ENCODE data around the gene ZNF124. TPM values are rescaled to one million over a fixed set of nuclear protein-coding genes. Genes with fewer than 3 reads are reported as not detected.

The ZNF124 gene
- polyA plus RNA-seq, 1 of the 3 experiments (the other 2 are of a cell fraction): 2.7 TPM

DNA sequence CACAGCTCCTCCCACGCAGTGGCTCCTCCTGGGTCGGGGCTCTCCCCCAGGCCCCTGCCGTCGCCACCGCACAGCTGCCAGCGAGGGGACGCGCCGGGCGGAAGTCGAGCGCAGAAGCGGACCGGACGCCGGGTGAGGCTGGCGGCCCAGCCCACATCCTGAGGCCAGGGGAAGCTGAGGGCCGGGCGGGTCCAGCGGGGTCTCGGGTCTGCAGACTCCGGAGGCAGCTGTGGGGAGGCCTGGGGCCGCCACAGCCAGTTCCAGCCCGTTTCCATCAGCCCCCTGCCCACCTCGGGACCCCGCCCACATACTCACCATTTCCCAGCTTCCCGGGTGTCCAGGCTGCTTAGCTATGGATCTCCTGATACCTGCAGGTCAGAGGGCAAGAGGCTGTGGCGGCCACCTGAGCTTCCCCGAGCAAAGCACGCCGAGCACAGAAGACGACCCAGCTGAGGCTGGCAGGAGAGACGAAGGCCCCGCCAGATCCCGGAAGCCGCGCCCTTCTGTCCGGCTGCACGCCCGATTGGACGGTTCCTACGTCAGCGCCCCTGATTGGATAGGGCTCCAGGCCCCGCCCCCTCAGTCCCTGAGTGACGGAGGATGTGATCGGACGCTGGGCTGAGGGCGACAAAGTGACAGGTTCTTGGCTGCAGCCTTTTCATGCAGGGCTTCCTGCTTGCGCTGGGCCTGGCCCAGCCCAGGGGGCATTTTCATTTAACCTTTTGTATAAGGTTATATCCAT is 38.7 kb upstream of the ZNF124 start (continued):
- TF ChIP-seq, protein P1, sequence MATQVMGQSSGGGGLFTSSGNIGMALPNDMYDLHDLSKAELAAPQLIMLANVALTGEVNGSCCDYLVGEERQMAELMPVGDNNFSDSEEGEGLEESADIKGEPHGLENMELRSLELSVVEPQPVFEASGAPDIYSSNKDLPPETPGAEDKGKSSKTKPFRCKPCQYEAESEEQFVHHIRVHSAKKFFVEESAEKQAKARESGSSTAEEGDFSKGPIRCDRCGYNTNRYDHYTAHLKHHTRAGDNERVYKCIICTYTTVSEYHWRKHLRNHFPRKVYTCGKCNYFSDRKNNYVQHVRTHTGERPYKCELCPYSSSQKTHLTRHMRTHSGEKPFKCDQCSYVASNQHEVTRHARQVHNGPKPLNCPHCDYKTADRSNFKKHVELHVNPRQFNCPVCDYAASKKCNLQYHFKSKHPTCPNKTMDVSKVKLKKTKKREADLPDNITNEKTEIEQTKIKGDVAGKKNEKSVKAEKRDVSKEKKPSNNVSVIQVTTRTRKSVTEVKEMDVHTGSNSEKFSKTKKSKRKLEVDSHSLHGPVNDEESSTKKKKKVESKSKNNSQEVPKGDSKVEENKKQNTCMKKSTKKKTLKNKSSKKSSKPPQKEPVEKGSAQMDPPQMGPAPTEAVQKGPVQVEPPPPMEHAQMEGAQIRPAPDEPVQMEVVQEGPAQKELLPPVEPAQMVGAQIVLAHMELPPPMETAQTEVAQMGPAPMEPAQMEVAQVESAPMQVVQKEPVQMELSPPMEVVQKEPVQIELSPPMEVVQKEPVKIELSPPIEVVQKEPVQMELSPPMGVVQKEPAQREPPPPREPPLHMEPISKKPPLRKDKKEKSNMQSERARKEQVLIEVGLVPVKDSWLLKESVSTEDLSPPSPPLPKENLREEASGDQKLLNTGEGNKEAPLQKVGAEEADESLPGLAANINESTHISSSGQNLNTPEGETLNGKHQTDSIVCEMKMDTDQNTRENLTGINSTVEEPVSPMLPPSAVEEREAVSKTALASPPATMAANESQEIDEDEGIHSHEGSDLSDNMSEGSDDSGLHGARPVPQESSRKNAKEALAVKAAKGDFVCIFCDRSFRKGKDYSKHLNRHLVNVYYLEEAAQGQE (IDR thresholded peaks at IDR 0.05; ENCODE audit: low read depth, low read length): no peak
- TF ChIP-seq RAD21 (IDR thresholded peaks at IDR 0.05; ENCODE audit: low read length) (no peak), EP300 (IDR thresholded peaks at IDR 0.05; ENCODE audit: borderline replicate concordance in 1 of 2, low read depth in 1 of 2, low read length in 1 of 2) (no peak), SMC3 (IDR thresholded peaks at IDR 0.05; ENCODE audit: low read depth, low read length) (no peak), NFIC (IDR thresholded peaks at IDR 0.05; ENCODE audit: borderline replicate concordance) (no peak), TEAD4 (IDR thresholded peaks at IDR 0.05; ENCODE audit: borderline replicate concordance, insufficient read depth) (no peak), MEF2A (IDR thresholded peaks at IDR 0.05; ENCODE audit: borderline replicate concordance, low read depth) (no peak), MXI1 (IDR thresholded peaks at IDR 0.05; ENCODE audit: low read depth, low read length) (peak; percentile 99)

DNA sequence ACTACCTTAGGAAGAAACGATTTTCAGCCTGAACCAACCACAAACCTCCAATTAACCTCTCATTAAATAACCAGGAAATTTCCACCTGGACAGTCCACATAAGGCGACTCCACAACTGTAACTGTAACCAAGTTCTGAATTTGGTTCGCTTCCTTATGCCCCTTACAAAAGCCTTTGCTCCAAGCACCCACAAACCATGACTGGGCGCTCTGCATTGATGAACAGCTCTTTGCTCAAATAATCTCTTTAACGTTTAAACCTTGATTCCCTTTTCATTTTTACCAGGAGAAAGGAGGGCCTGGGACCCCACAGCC is 38.2 kb upstream of the ZNF124 start:
- WGBS (ENCODE audit: low lambda C conversion rate): 12% methylated on average over 5 of the region's 5 CpGs
- Histone ChIP-seq H3K27ac (ENCODE audit: low read depth in 2 of 2, low read length in 1 of 2) (peak overlapping the region; percentile 64 to 76; a peak in 3 of 4 replicates), H3K4me3 (ENCODE audit: low read depth in 2 of 2, low read length in 1 of 2) (peak overlapping the region; percentile 85 to 100), H3K79me2 (ENCODE audit: insufficient read depth) (peaks cover 57% of the 10 kb centered on the region), H3K4me2 (peak overlapping the region; percentile 90), H3K4me1 (ENCODE audit: control insufficient read depth in 1 of 2, insufficient read depth in 2 of 2, low read depth in 1 of 2, low read length in 1 of 2) (peaks cover 0 to 14% of the 10 kb centered on the region in 2 experiments; a peak in 3 of 4 replicates), H3K27me3 (ENCODE audit: insufficient read depth) (no peaks in the 10 kb centered on the region), H3K9me2 (no peaks in the 10 kb centered on the region), H3K9ac (peak overlapping the region; percentile 80), H3K9me3 (no peaks in the 10 kb centered on the region), H3K36me3 (replicated peaks in 1 of 2; ENCODE audit: control insufficient read depth in 1 of 2, insufficient read depth in 2 of 2, low read length in 1 of 2) (peaks cover 5 to 10% of the 10 kb centered on the region in 2 experiments), H4K20me1 (ENCODE audit: insufficient read depth) (no peaks in the 10 kb centered on the region), H3F3A (replicated peaks; ENCODE audit: insufficient read depth) (peaks cover 5% of the 10 kb centered on the region), H2AFZ (ENCODE audit: low read depth) (peak overlapping the region; percentile 76)
- CTCF ChIA-PET: interaction anchor here (0.6 kb wide), 1 partner anchor 13 kb away, joined by 3 read pairs; no protein-coding TSS in a partner anchor
- POLR2A ChIA-PET: interaction anchor here (0.6 to 1.4 kb wide), 3 partner anchors 14 to 98 kb away, joined by 3 to 9 read pairs (median 3); no protein-coding TSS in a partner anchor
- DNase-seq: no peak
- TF ChIP-seq POLR2AphosphoS5 (IDR thresholded peaks at IDR 0.05; ENCODE audit: low read depth, low read length): no peak
- no peak for TF ChIP-seq RAD21 (IDR thresholded peaks at IDR 0.05; ENCODE audit: low read length)
- TF ChIP-seq EZH2phosphoT487 (IDR thresholded peaks at IDR 0.05; ENCODE audit: borderline replicate concordance, low read depth): no peak
- no peak for TF ChIP-seq TCF12 (IDR thresholded peaks at IDR 0.05)
- TF ChIP-seq, protein P2, sequence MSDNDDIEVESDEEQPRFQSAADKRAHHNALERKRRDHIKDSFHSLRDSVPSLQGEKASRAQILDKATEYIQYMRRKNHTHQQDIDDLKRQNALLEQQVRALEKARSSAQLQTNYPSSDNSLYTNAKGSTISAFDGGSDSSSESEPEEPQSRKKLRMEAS (IDR thresholded peaks at IDR 0.05; ENCODE audit: low read depth): no peak
- no peak for TF ChIP-seq RCOR1 (IDR thresholded peaks at IDR 0.05; ENCODE audit: low read length)
- no peak for TF ChIP-seq TEAD4 (IDR thresholded peaks at IDR 0.05; ENCODE audit: borderline replicate concordance, insufficient read depth)
- no peak for TF ChIP-seq FOXM1 (IDR thresholded peaks at IDR 0.05; ENCODE audit: low read depth)
- no peak for TF ChIP-seq MEF2A (IDR thresholded peaks at IDR 0.05; ENCODE audit: borderline replicate concordance, low read depth)

Measured in SK-N-SH (cell line).